GOT3 (cell line): ENCODE measurements around the gene NUP98.

ENCODE experiments used
- DNase-seq: peaks from one replicate; lab custom pipeline; 2025; ENCODE audit warnings: mixed read lengths; lab: John Stamatoyannopoulos, UW

Gene NUP98

DNA sequence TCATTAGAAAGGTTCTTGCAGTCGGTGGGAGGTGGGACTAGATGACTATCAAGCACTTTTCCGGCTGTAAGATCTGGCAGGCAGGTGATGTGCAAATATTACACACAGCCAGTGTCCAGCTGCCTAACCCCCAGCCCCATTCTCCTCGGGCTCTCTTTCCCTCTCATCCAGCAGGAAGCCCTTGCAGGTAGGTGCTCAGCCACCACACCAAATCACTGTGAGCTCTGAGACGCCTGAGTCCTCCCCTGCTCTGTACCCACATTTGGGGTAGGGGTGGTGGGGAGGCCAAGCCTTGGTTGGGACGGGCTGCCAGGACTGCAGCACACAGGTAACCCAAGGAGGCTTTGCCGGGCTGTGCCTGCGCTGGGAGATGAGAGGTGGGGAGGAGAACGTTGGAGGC lies 156.2 kb downstream of the NUP98 start:
- no peak for DNase-seq

GRCh38 chr11:3639841-3640240 lies 157.5 kb downstream of the NUP98 start:
- DNase-seq: no peak

- DNase-seq: no peak
Measured at GRCh38 chr11:3638513-3638912, 158.8 kb downstream of the NUP98 start.

- no peak for DNase-seq
Measured at GRCh38 chr11:3637201-3637600, 160.2 kb downstream of the NUP98 start.

GRCh38 chr11:3635641-3636375 lies 161.5 kb downstream of the NUP98 start:
- DNase-seq: no peak

GRCh38 chr11:3632070-3632660 lies 165.2 kb downstream of the NUP98 start:
- DNase-seq: no peak

DNA sequence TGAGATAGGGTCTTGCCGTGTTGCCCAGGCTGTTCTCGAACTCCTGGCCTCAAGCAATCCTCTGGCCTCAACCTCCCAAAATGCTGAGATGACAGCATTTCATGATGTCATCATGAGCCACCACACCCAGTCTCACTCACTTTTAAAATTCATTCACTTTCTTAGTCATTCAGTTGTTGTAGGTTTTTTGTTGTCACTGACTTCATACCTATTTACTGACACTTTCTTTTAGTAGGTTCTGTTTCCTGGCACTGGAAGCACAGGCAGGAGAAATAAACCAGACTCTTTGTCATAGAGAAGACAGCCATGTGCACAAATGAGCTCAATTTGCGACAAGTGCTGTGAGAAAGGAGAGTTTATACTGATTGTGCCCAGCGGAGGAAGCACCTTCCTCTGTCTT lies 166.0 kb downstream of the NUP98 start:
- DNase-seq: no peak

DNA sequence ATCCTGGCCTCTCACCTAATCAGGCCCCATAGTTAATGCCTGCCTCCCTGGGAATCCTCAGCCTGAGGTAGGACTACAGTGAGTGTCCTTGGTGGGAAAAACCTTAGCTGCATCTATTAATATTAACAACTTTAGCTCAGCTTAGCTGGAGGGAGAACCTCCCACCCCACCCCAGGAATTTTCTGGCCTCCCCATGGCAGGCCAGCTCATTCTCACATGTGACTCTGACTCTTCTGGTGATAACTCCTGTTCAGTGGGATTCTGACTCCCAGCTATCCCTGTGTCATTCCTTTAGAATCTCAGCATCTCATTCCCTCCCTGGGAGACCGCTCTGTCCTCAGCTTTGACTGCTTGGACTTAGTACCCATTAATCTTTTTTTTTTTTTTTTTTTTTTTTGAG lies 170.1 kb downstream of the NUP98 start:
- DNase-seq: no peak

DNA sequence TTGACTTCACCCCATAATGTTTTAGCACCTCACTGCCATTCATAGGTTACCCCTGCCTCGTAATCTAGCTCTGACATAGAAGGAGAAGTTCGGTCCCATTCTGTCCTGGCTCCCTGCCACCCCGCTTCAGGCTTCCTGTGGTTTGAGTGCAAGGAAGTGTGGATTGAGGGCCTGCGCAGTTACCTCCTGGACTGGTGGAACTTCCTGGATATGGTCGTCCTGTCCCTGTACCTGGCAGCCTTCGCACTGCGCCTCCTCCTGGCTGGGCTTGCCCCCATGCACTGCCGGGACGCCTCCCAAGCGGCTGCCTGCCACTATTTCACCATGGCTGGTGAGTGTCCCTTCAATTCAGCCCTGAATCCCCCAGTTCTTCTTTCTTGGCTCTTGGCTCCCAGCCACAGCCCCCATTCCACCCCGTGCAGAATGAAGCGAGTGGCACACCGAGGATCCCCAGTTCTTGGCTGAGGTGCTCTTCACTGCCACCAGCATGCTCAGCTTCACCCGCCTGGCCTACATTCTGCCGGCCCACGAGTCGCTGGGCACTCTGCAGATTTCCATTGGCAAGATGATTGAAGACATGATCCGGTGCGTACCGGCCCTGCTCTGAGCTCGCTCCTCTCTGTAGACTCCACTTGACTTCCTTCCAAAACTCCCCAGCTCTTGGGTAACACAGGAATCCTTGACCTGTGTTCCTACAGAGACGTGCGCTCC lies 170.9 kb downstream of the NUP98 start:
- no peak for DNase-seq
